Measurements from ENCODE around the gene KRT77.

GRCh38 chr12:52730383-52730782 is 27.1 kb upstream of the KRT77 start:
- TF ChIP-seq TAF1 (IDR thresholded peaks at IDR 0.05; ENCODE audit: borderline replicate concordance, low read depth, low read length) (no peak), POLR2A (IDR thresholded peaks at IDR 0.05; ENCODE audit: low read depth, low read length) (no peak), POLR2AphosphoS5 (IDR thresholded peaks at IDR 0.05; ENCODE audit: low read depth, low read length) (no peak)

All from GM12892 (cell line).